Thoracic aorta (tissue), 2 donors: Measurements from ENCODE around the gene CEP63. TPM values are rescaled to one million over a fixed set of nuclear protein-coding genes. Genes with fewer than 3 reads are reported as not detected.

Experiments used
- ATAC-seq: fragments of 150-250 bp; one replicate; pipeline ENCODE4 v1.8.0; 2017; ENCODE audit warnings: low read depth; ENCODE audit not compliant: insufficient number of reproducible peaks, low FRiP score
- DNase-seq: peaks from one replicate; pipeline ENCODE4 v3.0.0-alpha.2; 2020; ENCODE audit warnings: low spot score
- H3K27ac ChIP-seq, 2 donors: fragments of 200-600 bp; sonication (generic); 1 replicate in 1 of 2; 2 replicates in 1 of 2; pipeline ENCODE4 v1.5.1; 2016; ENCODE audit warnings: mild to moderate bottlenecking in 2 of 2, moderate library complexity in 2 of 2
- H3K27me3 ChIP-seq: fragments of 200-600 bp; sonication (generic); replicated peaks from 2 replicates; pipeline ENCODE4 v1.6.0; 2016; ENCODE audit warnings: mild to moderate bottlenecking; ENCODE audit not compliant: insufficient read depth
- H3K36me3 ChIP-seq: fragments of 200-600 bp; sonication (generic); one replicate; pipeline ENCODE4 v1.5.1; 2016
- H3K4me1 ChIP-seq, 2 donors: fragments of 200-600 bp; sonication (generic); 1 replicate in 1 of 2; 2 replicates in 1 of 2; pipeline versions ENCODE4 v1.5.1 to v1.6.0; 2016; ENCODE audit warnings: low read depth in 2 of 2, mild to moderate bottlenecking in 1 of 2; ENCODE audit not compliant: control insufficient read depth in 1 of 2
- H3K4me3 ChIP-seq: fragments of 200-600 bp; sonication (generic); 2 replicates; pipeline ENCODE4 v1.5.1; 2016; ENCODE audit warnings: mild to moderate bottlenecking
- H3K9me3 ChIP-seq: fragments of 200-600 bp; sonication (generic); 2 replicates; pipeline ENCODE4 v1.5.1; 2016
- total RNA-seq, 2 donors: library from RNA; depleted of rRNA; stranded (reverse); fragments of >200 nt; gene quantifications; one replicate each; pipeline versions ENCODE4 v1.1.0 to v1.2.3, GENCODE V29; 2016
- TF ChIP-seq, protein P1 (sequence below): fragments of 200-600 bp; sonication (generic); IDR thresholded peaks from one replicate; pipeline ENCODE4 v1.5.1; 2019; ENCODE audit warnings: antibody characterized with exemption

Gene CEP63
- total RNA-seq, 2 donors from 2014 or later, result 20.4 to 28.3 TPM

DNA sequence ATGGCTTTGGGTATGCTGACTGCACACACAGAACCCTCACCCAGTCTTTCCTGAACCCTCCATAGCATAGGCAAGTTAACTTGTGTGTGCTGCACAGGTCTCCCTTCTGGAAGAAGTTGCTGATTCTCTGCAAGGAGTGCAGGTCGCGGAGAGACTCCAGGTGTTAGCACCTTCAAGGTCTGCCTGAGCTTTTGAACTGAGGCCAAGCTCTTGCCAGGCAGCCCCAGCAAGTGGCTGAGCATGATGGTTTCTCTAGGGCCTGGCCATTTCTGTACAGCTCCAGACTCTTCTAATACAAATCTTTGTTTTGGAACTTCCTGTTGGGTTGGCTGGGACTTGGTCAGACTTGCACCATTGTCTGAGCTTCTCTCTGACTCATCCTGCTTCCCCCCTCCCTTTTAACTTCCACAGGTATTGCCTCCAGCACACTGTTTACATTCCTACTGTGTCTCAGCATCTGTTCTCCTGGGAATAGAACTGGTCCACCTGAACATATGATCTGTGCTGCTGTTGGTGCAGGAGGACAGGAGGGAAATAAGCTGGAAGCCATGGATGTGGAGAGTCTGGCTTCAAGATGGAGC is 111.6 kb downstream of the CEP63 start:
- TF ChIP-seq, protein P1, sequence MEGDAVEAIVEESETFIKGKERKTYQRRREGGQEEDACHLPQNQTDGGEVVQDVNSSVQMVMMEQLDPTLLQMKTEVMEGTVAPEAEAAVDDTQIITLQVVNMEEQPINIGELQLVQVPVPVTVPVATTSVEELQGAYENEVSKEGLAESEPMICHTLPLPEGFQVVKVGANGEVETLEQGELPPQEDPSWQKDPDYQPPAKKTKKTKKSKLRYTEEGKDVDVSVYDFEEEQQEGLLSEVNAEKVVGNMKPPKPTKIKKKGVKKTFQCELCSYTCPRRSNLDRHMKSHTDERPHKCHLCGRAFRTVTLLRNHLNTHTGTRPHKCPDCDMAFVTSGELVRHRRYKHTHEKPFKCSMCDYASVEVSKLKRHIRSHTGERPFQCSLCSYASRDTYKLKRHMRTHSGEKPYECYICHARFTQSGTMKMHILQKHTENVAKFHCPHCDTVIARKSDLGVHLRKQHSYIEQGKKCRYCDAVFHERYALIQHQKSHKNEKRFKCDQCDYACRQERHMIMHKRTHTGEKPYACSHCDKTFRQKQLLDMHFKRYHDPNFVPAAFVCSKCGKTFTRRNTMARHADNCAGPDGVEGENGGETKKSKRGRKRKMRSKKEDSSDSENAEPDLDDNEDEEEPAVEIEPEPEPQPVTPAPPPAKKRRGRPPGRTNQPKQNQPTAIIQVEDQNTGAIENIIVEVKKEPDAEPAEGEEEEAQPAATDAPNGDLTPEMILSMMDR, result no peak
- H3K27me3 ChIP-seq, result no peaks in the 10 kb centered on the region
- DNase-seq, result no peak
- H3K27ac ChIP-seq, result no peak overlapping the region
- H3K36me3 ChIP-seq, result no peaks in the 10 kb centered on the region
- ATAC-seq, result no peak
- H3K4me3 ChIP-seq, result no peak overlapping the region
- H3K9me3 ChIP-seq, result no peaks in the 10 kb centered on the region
- peaks cover 0 to 4% of the 10 kb centered on the region in 2 donors for H3K4me1 ChIP-seq

DNA sequence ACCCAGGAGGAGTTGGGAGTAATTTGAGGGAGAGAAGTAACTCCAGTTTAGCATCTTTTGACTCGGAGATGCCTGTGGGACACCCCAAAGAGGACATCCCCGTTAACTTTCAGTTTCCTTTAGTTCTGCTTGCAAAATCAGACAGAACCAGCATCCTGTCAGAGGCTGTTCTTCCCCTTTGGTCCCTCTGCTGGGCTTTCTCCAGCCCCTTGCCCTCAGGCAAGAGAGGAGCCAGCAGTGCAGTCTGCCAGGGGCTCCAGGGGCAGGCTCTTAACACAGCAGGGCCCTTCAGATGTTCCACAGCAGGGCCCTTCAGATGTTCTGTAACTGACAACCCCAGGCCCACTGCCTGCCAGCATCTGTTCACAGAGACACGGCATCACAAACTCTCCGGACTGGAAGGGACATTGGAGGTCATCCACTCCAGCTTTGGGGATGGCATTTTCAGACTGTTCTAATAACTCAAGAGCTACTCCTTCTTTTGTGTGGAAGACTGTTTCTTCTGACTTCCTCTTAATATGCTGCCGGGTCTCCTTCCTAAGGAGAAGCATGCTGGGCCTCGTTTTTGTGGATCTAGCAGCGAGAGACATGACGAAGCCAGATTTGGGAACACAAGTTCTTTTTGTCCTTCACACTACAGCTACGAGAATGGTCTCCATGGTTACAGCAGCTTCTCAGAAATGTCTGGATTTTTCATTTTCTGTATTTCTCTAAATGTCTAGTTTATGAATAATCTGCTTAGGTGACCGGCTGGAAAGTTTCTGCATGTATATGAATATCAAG is 113.1 kb downstream of the CEP63 start:
- ATAC-seq, result no peak
- Histone ChIP-seq H3K36me3 (no peaks in the 10 kb centered on the region), H3K27ac (no peak overlapping the region), H3K9me3 (no peaks in the 10 kb centered on the region), H3K4me3 (no peak overlapping the region), H3K4me1 (peaks cover 0 to 4% of the 10 kb centered on the region in 2 donors), H3K27me3 (no peaks in the 10 kb centered on the region)
- TF ChIP-seq, protein P1, result no peak
- no peak for DNase-seq

DNA sequence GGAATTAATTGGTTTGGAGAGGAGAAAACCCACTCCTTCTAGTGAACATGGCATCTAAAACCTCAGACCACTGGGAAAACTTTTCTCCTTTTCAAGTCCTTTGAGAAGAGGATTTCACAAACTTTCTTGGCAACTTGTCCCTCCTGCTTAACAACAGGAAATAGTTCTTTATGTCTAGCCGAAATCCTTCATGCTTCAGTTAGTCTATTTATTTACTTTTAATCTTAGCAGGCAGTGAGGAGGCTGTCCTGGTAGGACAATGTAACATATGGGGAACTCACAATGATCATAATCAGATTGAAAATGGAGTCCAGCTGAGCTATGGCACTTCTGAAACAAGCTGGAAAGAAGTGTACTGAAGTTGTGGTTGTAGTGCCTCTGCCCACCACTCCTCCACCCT is 114.3 kb downstream of the CEP63 start:
- peaks cover 0 to 4% of the 10 kb centered on the region in 2 donors for H3K4me1 ChIP-seq
- ATAC-seq (no peak), DNase-seq (no peak)

DNA sequence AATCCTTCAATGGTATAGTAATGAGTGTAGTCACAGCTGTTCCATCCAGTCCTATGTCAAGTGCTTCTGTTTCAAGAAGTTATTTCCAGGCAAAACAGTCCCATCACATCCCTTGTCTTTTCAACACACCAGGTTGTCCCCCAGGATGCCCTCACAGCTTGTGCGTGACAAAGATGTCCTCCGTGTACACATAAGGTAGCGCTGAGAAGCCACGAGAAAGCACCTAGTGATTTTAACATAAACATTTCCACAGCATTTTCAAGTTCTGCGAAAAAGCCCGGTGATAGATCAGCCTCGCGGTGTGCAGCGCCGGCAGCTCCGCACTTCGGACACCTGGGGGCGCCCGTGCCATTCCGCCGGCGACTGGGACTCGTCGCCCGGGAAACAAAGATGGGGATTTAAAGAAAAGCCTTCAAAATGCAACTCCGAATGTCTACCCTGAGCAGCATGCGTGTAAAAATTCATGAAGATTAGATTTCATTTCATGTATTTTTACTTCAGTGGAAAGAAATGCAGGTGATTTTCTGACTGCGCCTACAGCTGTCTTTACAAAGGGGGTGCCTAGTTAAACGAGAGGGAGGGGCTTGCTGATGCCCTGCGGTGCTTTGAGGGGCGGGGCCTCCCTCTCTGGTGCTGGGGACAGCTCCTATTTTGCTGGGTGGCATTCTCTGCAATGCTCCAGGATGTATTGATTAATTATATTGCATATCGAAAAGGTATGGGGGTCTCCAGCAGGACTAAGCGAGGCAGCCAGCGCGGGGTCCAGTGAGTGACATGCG is 115.0 kb downstream of the CEP63 start:
- no peaks in the 10 kb centered on the region for H3K27me3 ChIP-seq
- no peaks in the 10 kb centered on the region for H3K9me3 ChIP-seq
- ATAC-seq (no peak), DNase-seq (no peak)
- H3K4me3 ChIP-seq, result peak overlapping the region; percentile 36
- H3K27ac ChIP-seq, result no peak overlapping the region
- TF ChIP-seq, protein P1, result peak; percentile 91
- H3K4me1 ChIP-seq, result peaks cover 0 to 4% of the 10 kb centered on the region in 2 donors
- H3K36me3 ChIP-seq, result no peaks in the 10 kb centered on the region

More for the DNA sequence above, 114.3 kb downstream of the CEP63 start:
- Histone ChIP-seq H3K27ac (no peak overlapping the region), H3K9me3 (no peaks in the 10 kb centered on the region), H3K36me3 (no peaks in the 10 kb centered on the region), H3K27me3 (no peaks in the 10 kb centered on the region), H3K4me3 (no peak overlapping the region)
- TF ChIP-seq, protein P1, result no peak
